WTC11 (cell line): ENCODE data around the gene RSPO3.

Experiments
- CREB1 ChIP-seq: sonication (generic); formaldehyde crosslinking; IDR thresholded peaks from 2 replicates; pipeline ENCODE4 v1.8.0; 2023; ENCODE audit warnings: mild to moderate bottlenecking, missing genetic modification reagents
- ESRRA ChIP-seq: sonication (generic); formaldehyde crosslinking; IDR thresholded peaks from 2 replicates; pipeline ENCODE4 v1.8.1; 2022; ENCODE audit warnings: mild to moderate bottlenecking, missing genetic modification reagents, borderline replicate concordance
- JUN ChIP-seq: sonication (generic); formaldehyde crosslinking; IDR thresholded peaks from 2 replicates; pipeline ENCODE4 v1.8.0; 2023; ENCODE audit warnings: mild to moderate bottlenecking, missing genetic modification reagents
- ZNF317 ChIP-seq: sonication (generic); formaldehyde crosslinking; IDR thresholded peaks from 2 replicates; pipeline ENCODE4 v1.8.1; 2023; ENCODE audit warnings: low read depth, mild to moderate bottlenecking, moderate library complexity, missing genetic modification reagents, borderline replicate concordance
- ZNF416 ChIP-seq: fragments of 250-450 bp; sonication (Bioruptor Pico); IDR thresholded peaks from 2 replicates; pipeline ENCODE4 v1.9.0; 2021; ENCODE audit warnings: mild to moderate bottlenecking, inconsistent platforms
- ZNF423 ChIP-seq: fragments of 250-450 bp; sonication (Bioruptor Pico); IDR thresholded peaks from 2 replicates; pipeline ENCODE4 v2.1.2; 2022; ENCODE audit warnings: mild to moderate bottlenecking, moderate library complexity
- TF ChIP-seq, protein P1 (sequence below): sonication (generic); formaldehyde crosslinking; IDR thresholded peaks from 2 replicates; pipeline ENCODE4 v1.8.1; 2023; ENCODE audit warnings: mild to moderate bottlenecking, missing genetic modification reagents
- TF ChIP-seq, protein P2 (sequence below): fragments of 200-600 bp; IDR thresholded peaks from 2 replicates; pipeline ENCODE4 v1.8.0; 2022; ENCODE audit warnings: antibody characterized with exemption
- TF ChIP-seq, protein P3 (sequence below): sonication (generic); formaldehyde crosslinking; IDR thresholded peaks from 2 replicates; pipeline ENCODE4 v1.8.1; 2022; ENCODE audit warnings: mild to moderate bottlenecking, missing genetic modification reagents, moderate library complexity, borderline replicate concordance
- TF ChIP-seq, protein P4 (sequence below): sonication (generic); formaldehyde crosslinking; conservative IDR thresholded peaks from 2 replicates; pipeline ENCODE4 v1.8.1; 2022; ENCODE audit warnings: mild to moderate bottlenecking, missing genetic modification reagents
- TF ChIP-seq, protein P5 (sequence below): fragments of 250-450 bp; sonication (Bioruptor Pico); IDR thresholded peaks from 2 replicates; pipeline ENCODE4 v1.9.0; 2021; ENCODE audit warnings: moderate library complexity, mild to moderate bottlenecking, inconsistent platforms, borderline replicate concordance
- TF ChIP-seq, protein P6 (sequence below): sonication (generic); formaldehyde crosslinking; IDR thresholded peaks from 2 replicates; pipeline ENCODE4 v1.8.0; 2022; ENCODE audit warnings: mild to moderate bottlenecking, missing genetic modification reagents

DNA sequence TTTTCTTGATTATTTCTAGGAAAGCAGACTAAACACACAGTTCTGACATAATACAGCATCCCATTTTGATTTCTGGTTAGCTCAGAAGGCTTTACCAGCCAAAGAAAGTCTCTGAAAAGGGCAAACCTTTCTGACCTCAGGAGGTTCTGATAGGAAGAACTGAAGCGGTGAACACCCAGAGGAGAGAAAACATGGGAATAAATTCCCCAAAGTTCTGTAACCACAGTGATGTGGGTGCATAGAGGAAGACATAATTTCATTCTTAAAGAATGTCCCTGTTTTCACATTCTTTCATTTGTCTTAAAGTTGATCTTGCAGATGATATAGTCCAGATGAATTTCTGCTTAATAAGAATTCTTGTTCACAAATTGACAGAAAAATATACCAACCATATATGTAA lies 60.3 kb downstream of the RSPO3 start:
- TF ChIP-seq, protein P1, sequence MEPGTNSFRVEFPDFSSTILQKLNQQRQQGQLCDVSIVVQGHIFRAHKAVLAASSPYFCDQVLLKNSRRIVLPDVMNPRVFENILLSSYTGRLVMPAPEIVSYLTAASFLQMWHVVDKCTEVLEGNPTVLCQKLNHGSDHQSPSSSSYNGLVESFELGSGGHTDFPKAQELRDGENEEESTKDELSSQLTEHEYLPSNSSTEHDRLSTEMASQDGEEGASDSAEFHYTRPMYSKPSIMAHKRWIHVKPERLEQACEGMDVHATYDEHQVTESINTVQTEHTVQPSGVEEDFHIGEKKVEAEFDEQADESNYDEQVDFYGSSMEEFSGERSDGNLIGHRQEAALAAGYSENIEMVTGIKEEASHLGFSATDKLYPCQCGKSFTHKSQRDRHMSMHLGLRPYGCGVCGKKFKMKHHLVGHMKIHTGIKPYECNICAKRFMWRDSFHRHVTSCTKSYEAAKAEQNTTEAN = no peak
- TF ChIP-seq, protein P2, sequence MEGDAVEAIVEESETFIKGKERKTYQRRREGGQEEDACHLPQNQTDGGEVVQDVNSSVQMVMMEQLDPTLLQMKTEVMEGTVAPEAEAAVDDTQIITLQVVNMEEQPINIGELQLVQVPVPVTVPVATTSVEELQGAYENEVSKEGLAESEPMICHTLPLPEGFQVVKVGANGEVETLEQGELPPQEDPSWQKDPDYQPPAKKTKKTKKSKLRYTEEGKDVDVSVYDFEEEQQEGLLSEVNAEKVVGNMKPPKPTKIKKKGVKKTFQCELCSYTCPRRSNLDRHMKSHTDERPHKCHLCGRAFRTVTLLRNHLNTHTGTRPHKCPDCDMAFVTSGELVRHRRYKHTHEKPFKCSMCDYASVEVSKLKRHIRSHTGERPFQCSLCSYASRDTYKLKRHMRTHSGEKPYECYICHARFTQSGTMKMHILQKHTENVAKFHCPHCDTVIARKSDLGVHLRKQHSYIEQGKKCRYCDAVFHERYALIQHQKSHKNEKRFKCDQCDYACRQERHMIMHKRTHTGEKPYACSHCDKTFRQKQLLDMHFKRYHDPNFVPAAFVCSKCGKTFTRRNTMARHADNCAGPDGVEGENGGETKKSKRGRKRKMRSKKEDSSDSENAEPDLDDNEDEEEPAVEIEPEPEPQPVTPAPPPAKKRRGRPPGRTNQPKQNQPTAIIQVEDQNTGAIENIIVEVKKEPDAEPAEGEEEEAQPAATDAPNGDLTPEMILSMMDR = no peak
- no peak for TF ChIP-seq ZNF416
- TF ChIP-seq, protein P3, sequence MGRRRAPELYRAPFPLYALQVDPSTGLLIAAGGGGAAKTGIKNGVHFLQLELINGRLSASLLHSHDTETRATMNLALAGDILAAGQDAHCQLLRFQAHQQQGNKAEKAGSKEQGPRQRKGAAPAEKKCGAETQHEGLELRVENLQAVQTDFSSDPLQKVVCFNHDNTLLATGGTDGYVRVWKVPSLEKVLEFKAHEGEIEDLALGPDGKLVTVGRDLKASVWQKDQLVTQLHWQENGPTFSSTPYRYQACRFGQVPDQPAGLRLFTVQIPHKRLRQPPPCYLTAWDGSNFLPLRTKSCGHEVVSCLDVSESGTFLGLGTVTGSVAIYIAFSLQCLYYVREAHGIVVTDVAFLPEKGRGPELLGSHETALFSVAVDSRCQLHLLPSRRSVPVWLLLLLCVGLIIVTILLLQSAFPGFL (CRISPR knock-in tag) = no peak
- TF ChIP-seq CREB1 (CRISPR knock-in tag) = no peak
- TF ChIP-seq, protein P4, sequence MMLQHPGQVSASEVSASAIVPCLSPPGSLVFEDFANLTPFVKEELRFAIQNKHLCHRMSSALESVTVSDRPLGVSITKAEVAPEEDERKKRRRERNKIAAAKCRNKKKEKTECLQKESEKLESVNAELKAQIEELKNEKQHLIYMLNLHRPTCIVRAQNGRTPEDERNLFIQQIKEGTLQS (CRISPR knock-in tag) = no peak
- TF ChIP-seq, protein P5, sequence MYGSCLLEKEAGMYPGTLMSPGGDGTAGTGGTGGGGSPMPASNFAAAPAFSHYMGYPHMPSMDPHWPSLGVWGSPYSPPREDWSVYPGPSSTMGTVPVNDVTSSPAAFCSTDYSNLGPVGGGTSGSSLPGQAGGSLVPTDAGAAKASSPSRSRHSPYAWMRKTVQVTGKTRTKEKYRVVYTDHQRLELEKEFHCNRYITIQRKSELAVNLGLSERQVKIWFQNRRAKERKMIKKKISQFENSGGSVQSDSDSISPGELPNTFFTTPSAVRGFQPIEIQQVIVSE = no peak
- TF ChIP-seq ZNF423 (CRISPR knock-in tag) = no peak
- TF ChIP-seq JUN = no peak
- no peak for TF ChIP-seq ZNF317 (CRISPR knock-in tag)
- TF ChIP-seq, protein P6, sequence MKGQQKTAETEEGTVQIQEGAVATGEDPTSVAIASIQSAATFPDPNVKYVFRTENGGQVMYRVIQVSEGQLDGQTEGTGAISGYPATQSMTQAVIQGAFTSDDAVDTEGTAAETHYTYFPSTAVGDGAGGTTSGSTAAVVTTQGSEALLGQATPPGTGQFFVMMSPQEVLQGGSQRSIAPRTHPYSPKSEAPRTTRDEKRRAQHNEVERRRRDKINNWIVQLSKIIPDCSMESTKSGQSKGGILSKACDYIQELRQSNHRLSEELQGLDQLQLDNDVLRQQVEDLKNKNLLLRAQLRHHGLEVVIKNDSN (CRISPR knock-in tag) = no peak
- TF ChIP-seq ESRRA (CRISPR knock-in tag) = no peak
